GM23248 (cell line): ENCODE results near the gene CASTOR1. TPM values are rescaled to one million over a fixed set of nuclear protein-coding genes. Genes with fewer than 3 reads are reported as not detected.
A peak's percentile ranks its signal among the peaks of the same experiment; 100 is the strongest.

Source experiments
- DNase-seq: peaks from one replicate; pipeline ENCODE4 v3.0.0-alpha.2; 2015
- H2AFZ ChIP-seq: fragments of 200-600 bp; sonication (generic); 2 replicates; pipeline ENCODE4 v1.6.1; 2016; ENCODE audit warnings: antibody characterized with exemption
- H3F3A ChIP-seq: fragments of 200-600 bp; sonication (generic); 2 replicates; pipeline ENCODE4 v1.6.1; 2016; ENCODE audit warnings: mild to moderate bottlenecking, antibody characterized with exemption, mixed run types; ENCODE audit not compliant: insufficient read depth
- H3K27ac ChIP-seq: fragments of 200-600 bp; sonication (generic); 2 replicates; pipeline ENCODE4 v1.5.1; 2016; ENCODE audit warnings: mild to moderate bottlenecking
- H3K27me3 ChIP-seq: fragments of 200-600 bp; sonication (generic); replicated peaks from 2 replicates; pipeline ENCODE4 v1.6.1; 2016; ENCODE audit warnings: mild to moderate bottlenecking; ENCODE audit not compliant: insufficient read depth
- H3K36me3 ChIP-seq: fragments of 200-600 bp; sonication (generic); 2 replicates; pipeline ENCODE4 v1.6.1; 2016; ENCODE audit warnings: low read depth, mild to moderate bottlenecking
- H3K4me1 ChIP-seq: fragments of 200-600 bp; sonication (generic); 2 replicates; pipeline ENCODE4 v1.6.1; 2016; ENCODE audit warnings: mild to moderate bottlenecking; ENCODE audit not compliant: insufficient read depth
- H3K4me2 ChIP-seq: fragments of 200-600 bp; sonication (generic); one replicate; pipeline ENCODE4 v1.6.1; 2016; ENCODE audit warnings: mild to moderate bottlenecking; ENCODE audit not compliant: unreplicated experiment
- H3K4me3 ChIP-seq: fragments of 200-600 bp; sonication (generic); 2 replicates; pipeline ENCODE4 v1.5.1; 2016; ENCODE audit warnings: mild to moderate bottlenecking
- H3K79me2 ChIP-seq: fragments of 200-600 bp; sonication (generic); 2 replicates; pipeline ENCODE4 v1.6.1; 2016; ENCODE audit warnings: mild to moderate bottlenecking; ENCODE audit not compliant: insufficient read depth
- H3K9ac ChIP-seq: fragments of 200-600 bp; sonication (generic); 2 replicates; pipeline ENCODE4 v1.6.1; 2016; ENCODE audit warnings: mild to moderate bottlenecking
- H3K9me2 ChIP-seq: fragments of 200-600 bp; sonication (generic); 2 replicates; pipeline ENCODE4 v1.6.1; 2016; ENCODE audit warnings: mixed run types, mild to moderate bottlenecking, moderate library complexity; ENCODE audit not compliant: insufficient read depth
- H3K9me3 ChIP-seq: fragments of 200-600 bp; sonication (generic); one replicate; pipeline ENCODE4 v1.6.1; 2017; ENCODE audit warnings: low read depth
- H4K20me1 ChIP-seq: fragments of 200-600 bp; sonication (generic); 2 replicates; pipeline ENCODE4 v1.6.0; 2016; ENCODE audit not compliant: insufficient read depth
- EZH2 ChIP-seq: fragments of 200-600 bp; sonication (generic); IDR thresholded peaks from 2 replicates; pipeline ENCODE4 v1.6.1; 2018; ENCODE audit warnings: antibody characterized with exemption, mild to moderate bottlenecking; ENCODE audit not compliant: insufficient read depth, poor library complexity, severe bottlenecking
- EZH2phosphoT487 ChIP-seq: fragments of 200-600 bp; sonication (generic); IDR thresholded peaks from 2 replicates; pipeline ENCODE4 v1.6.1; 2018; ENCODE audit warnings: antibody characterized with exemption, moderate library complexity, mild to moderate bottlenecking, low read depth; ENCODE audit not compliant: insufficient read depth
- WGBS, 2 experiments: methylation state at CpG; one replicate each; pipeline ENCODE4 v1.1.6; 2015 to 2017; ENCODE audit warnings: low lambda C conversion rate in 2 of 2, low coverage in 1 of 2; ENCODE audit errors: missing lambda C conversion rate in 2 of 2; 5-methylcytosine and 5-hydroxymethylcytosine counted together
- in situ Hi-C: fragments of 300-500 bp; cut with MboI; formaldehyde crosslinking; loops from 2 replicates; pipeline ENCODE4 v1.15.0; 2020
- polyA plus RNA-seq: library from polyadenylated mRNA; unstranded; fragments of >200 nt; fragmentation: Nextera tagmentation; extraction: Ambion mirVana; gene quantifications from 2 replicates; pipeline ENCODE4 v1.2.1, GENCODE V29; 2016
- total RNA-seq: library from RNA; depleted of rRNA; stranded (reverse); fragments of >200 nt; shearing (Covaris generic); gene quantifications from 2 replicates; pipeline ENCODE4 v1.2.3, GENCODE V29; 2014

Gene CASTOR1
- total and polyA plus RNA-seq, 2 experiments from 2014 or later: 8.7 to 13.4 TPM

DNA sequence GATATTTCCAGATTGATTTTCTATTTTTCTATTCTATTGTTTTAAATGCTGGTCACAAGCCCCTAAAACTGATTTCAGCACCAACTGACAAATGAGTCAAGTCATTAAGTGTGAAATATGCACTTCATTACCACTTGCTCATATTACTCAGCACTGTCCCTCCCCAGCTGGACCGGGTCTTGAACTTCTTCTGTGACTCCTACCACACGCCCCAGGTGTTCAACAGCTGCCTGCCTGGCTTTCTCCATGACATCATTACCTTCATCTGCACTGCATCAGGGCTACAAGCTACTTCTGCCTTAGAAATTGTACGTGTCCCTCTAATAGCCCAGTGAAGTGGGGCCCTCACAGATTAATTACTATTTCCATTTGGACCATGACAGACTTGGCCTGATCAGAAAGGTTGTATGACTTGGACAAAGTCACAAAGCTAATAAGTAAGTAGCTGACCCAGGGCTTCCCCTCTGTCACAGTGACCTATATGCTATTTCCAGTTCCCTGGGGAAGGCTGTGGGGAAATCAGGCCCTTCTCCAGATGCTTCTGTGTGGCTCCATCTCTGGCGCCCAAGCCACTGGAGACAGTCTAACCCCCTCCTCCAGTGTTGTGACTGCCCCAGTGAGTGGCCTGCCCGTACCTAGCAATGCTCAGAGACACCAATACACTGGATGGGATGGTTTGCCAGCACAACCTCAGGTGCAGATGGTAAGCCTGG lies 19.4 kb upstream of the CASTOR1 start:
- Histone ChIP-seq H3K36me3 (no peaks in the 10 kb centered on the region), H3K79me2 (peaks cover 81% of the 10 kb centered on the region), H3K27me3 (no peaks in the 10 kb centered on the region), H3K9me2 (no peaks in the 10 kb centered on the region), H3K4me2 (no peak overlapping the region), H3K9ac (no peak overlapping the region), H3K4me3 (no peak overlapping the region), H3F3A (peaks cover 37% of the 10 kb centered on the region), H3K9me3 (no peaks in the 10 kb centered on the region), H3K27ac (no peak overlapping the region), H2AFZ (no peak overlapping the region), H3K4me1 (peaks cover 61% of the 10 kb centered on the region), H4K20me1 (peaks cover 17% of the 10 kb centered on the region)
- peak; percentile 63 for DNase-seq
- in situ Hi-C loops: no loop called here
- 50 to 56% methylated on average over 5 of the region's 5 CpGs for WGBS, 2 experiments
- TF ChIP-seq EZH2 (no peak), EZH2phosphoT487 (no peak)

DNA sequence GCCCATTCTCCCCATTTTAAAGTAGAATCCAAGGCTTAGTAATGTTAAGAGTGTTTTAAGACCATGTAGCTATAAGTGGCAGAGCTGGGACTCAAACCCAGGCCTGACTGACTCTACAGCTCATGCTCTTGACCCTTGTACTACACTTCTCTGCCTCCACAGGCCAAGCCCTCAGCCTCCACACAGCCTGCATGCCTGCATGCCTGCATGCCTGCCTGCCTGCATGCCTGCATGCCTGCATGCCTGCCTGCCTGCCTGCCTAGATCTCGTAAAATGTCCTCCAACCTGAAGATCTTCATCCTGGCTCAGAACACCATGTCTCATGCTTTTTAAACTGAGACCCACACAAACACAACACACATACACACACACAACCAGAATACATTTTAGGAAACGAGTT lies 18.8 kb upstream of the CASTOR1 start:
- peaks cover 61% of the 10 kb centered on the region for H3K4me1 ChIP-seq
- no peak for DNase-seq
- in situ Hi-C loops: no loop called here
- H3K9ac ChIP-seq: no peak overlapping the region
- H3K4me3 ChIP-seq: no peak overlapping the region
- no peaks in the 10 kb centered on the region for H3K36me3 ChIP-seq
- H3F3A ChIP-seq: peaks cover 37% of the 10 kb centered on the region
- H2AFZ ChIP-seq: no peak overlapping the region
- peaks cover 17% of the 10 kb centered on the region for H4K20me1 ChIP-seq
- H3K9me2 ChIP-seq: no peaks in the 10 kb centered on the region
- 68 to 78% methylated on average over 2 of the region's 2 CpGs for WGBS, 2 experiments
- TF ChIP-seq EZH2phosphoT487 (no peak), EZH2 (no peak)
- no peak overlapping the region for H3K4me2 ChIP-seq
- H3K27me3 ChIP-seq: no peaks in the 10 kb centered on the region
- H3K27ac ChIP-seq: no peak overlapping the region
- H3K9me3 ChIP-seq: no peaks in the 10 kb centered on the region
- H3K79me2 ChIP-seq: peaks cover 84% of the 10 kb centered on the region

DNA sequence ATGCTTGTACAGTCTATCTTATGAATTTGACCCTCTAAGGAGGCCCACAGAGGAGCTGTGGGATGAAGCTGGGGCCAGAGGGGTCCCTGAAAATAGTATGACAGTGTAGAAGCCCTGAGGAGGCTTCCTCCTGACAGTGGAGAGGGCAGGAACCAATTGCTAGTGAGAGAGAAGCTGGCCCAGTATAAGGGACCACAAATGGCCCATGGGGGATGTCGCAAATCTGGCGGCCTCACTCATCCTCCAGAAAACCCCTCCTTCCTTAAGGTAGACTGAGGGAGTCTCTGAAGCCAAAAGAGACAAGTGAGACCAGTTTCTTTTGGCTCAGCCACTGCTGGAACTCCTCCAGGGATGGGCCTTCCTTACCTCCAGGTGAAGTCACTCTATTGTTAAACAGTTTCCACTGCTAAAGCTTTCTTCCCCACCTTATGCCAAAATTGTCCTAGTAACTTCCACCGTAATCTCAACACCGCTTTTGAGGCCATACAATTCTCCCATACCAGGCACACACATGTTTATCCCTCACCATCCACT lies 17.8 kb upstream of the CASTOR1 start:
- Histone ChIP-seq H3K27me3 (no peaks in the 10 kb centered on the region), H3K27ac (no peak overlapping the region), H3K9me3 (no peaks in the 10 kb centered on the region), H3F3A (peaks cover 27% of the 10 kb centered on the region), H3K4me3 (no peak overlapping the region), H3K36me3 (no peaks in the 10 kb centered on the region), H3K9me2 (no peaks in the 10 kb centered on the region), H3K9ac (no peak overlapping the region), H4K20me1 (peaks cover 12% of the 10 kb centered on the region; the same call in 1 of the 2 replicates), H3K79me2 (peaks cover 80% of the 10 kb centered on the region), H3K4me1 (peaks cover 61% of the 10 kb centered on the region), H3K4me2 (no peak overlapping the region), H2AFZ (no peak overlapping the region)
- WGBS, 2 experiments: 99 to 100% methylated on average over 4 of the region's 4 CpGs
- in situ Hi-C loops: no loop called here
- DNase-seq: no peak
- TF ChIP-seq EZH2 (no peak), EZH2phosphoT487 (no peak)

DNA sequence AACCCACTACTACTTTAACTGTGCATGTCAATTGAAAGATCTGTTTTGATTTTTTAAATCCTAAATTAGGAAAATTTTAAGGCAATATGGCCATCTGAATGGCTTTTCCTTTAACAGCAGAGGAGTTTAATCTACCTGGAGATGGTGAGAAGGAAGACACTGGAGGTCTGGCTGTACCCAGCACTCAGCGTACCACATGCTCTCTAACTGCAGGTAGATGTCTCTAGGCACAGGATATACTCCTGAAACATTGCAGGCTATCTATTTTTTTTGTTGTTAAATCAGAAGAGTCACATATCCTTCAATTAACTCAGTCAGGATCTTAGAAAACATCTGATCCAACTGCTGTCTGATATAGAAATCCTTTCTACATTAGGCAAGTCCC lies 17.3 kb upstream of the CASTOR1 start:
- Histone ChIP-seq H4K20me1 (peaks cover 12% of the 10 kb centered on the region; the same call in 1 of the 2 replicates), H3K4me1 (peaks cover 63% of the 10 kb centered on the region)
- no peak for DNase-seq

More for the DNA sequence above, 17.3 kb upstream of the CASTOR1 start:
- Histone ChIP-seq H3K79me2 (peaks cover 80% of the 10 kb centered on the region), H3K4me3 (no peak overlapping the region), H3K9ac (no peak overlapping the region), H3K27ac (no peak overlapping the region), H2AFZ (no peak overlapping the region), H3K36me3 (no peaks in the 10 kb centered on the region), H3K4me2 (no peak overlapping the region), H3K27me3 (no peaks in the 10 kb centered on the region), H3K9me2 (no peaks in the 10 kb centered on the region), H3K9me3 (no peaks in the 10 kb centered on the region), H3F3A (peaks cover 24% of the 10 kb centered on the region)
- in situ Hi-C loops: no loop called here
- no peak for TF ChIP-seq EZH2phosphoT487
- TF ChIP-seq EZH2: no peak
- WGBS, 2 experiments: 100% methylated on average over 1 of the region's 1 CpG
